Osteoblast (primary cell): ENCODE data around the gene NFIC. TPM values are rescaled to one million over a fixed set of nuclear protein-coding genes. Genes with fewer than 3 reads are reported as not detected.

ENCODE experiments used
- DNase-seq: peaks from one replicate; pipeline ENCODE4 v3.0.0; 2011; ENCODE audit warnings: low spot score, mixed read lengths; ENCODE audit not compliant: insufficient read length; ENCODE audit errors: missing footprints
- H2AFZ ChIP-seq: 2 replicates; pipeline ENCODE4 v1.6.0; 2011; ENCODE audit warnings: mild to moderate bottlenecking, low read length
- H3K27ac ChIP-seq: 2 replicates; pipeline ENCODE4 v1.5.1; 2011; ENCODE audit warnings: mild to moderate bottlenecking, low read depth, low read length, moderate library complexity
- H3K27me3 ChIP-seq: 2 replicates; pipeline ENCODE4 v1.6.0; 2012; ENCODE audit warnings: mild to moderate bottlenecking, control low read depth, inconsistent platforms, low read length, moderate library complexity; ENCODE audit not compliant: insufficient read depth
- H3K36me3 ChIP-seq: 2 replicates; pipeline ENCODE4 v1.5.1; 2011; ENCODE audit warnings: mild to moderate bottlenecking, low read length, control low read depth, moderate library complexity; ENCODE audit not compliant: insufficient read depth
- H3K4me1 ChIP-seq: 2 replicates; pipeline ENCODE4 v1.5.1; 2011; ENCODE audit warnings: mild to moderate bottlenecking, low read length, control low read depth, moderate library complexity; ENCODE audit not compliant: insufficient read depth
- H3K4me2 ChIP-seq: 2 replicates; pipeline ENCODE4 v1.6.0; 2011; ENCODE audit warnings: mild to moderate bottlenecking, low read length; ENCODE audit not compliant: insufficient read depth
- H3K4me3 ChIP-seq: fragments of 200-600 bp; sonication (generic); 3 replicates; pipeline ENCODE4 v1.5.1; 2012; ENCODE audit warnings: mild to moderate bottlenecking, low read length, inconsistent platforms; ENCODE audit not compliant: insufficient read depth
- H3K79me2 ChIP-seq: 2 replicates; pipeline ENCODE4 v1.6.0; 2012; ENCODE audit warnings: mild to moderate bottlenecking, low read length, control low read depth, inconsistent platforms; ENCODE audit not compliant: insufficient read depth
- H3K9me3 ChIP-seq: 2 replicates; pipeline ENCODE4 v1.5.1; 2011; ENCODE audit warnings: low read depth, low read length, control low read depth
- H4K20me1 ChIP-seq: 2 replicates; pipeline ENCODE4 v1.6.0; 2012; ENCODE audit warnings: mild to moderate bottlenecking, low read length, control low read depth; ENCODE audit not compliant: insufficient read depth
- total RNA-seq: library from RNA; depleted of rRNA; stranded (reverse); fragments of >200 nt; gene quantifications from 2 replicates; pipeline ENCODE4 v1.2.3, GENCODE V29; 2012
- TF ChIP-seq, protein P1 (sequence below): IDR thresholded peaks from 2 replicates; pipeline ENCODE4 v1.5.1; 2011; ENCODE audit warnings: mild to moderate bottlenecking, low read depth, low read length, moderate library complexity; ENCODE audit errors: extremely low read depth

Gene NFIC
- total RNA-seq, 1 donor, result 61.2 TPM

DNA sequence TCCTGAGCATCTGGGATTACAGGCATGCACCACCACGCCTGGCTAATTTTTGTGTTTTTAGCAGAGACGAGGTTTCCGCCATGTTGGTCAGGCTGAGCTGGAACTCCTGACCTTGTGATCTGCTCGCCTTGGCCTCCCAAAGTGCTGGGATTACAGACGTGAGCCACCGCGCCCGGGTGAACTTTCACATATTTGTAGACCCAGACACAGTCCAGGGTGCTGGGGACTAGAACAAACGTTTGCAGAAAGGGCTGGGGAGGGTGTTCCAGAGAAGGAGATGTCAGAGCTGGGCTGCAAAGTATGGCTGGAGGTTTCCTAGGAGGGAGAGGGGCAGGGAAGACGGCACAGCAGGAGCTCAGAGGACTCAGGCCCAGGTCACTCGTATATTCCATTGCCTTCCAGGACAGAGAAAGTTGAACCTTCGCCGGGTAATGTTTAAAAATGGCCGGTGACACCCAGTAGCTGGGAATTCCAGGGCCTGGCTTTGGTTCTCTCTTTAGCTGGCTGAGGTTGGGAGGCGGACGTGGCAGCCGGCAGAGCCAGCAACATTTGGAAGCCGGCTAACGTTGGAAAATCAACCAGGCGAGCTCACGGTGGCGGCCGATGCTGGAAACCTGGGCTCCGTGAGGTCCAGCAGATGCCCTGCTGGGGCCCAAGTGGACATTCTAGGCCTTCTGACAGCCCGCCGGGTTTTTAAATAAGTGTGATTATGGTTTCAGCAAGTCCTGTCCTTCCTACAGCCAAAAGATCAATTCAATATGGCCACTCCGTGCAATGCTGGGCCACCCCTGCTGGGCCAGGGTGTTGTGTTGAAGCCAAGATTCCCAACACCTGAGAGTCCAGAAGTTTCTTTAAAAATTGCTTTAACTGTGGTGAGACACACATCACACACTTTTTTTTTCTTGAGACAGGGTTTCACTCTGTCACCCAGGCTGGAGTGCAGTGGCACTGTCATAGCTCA is 41.5 kb downstream of the NFIC start:
- H2AFZ ChIP-seq, result no peak overlapping the region
- H3K27ac ChIP-seq, result peak overlapping the region; percentile 56
- no peaks in the 10 kb centered on the region for H3K27me3 ChIP-seq
- H3K4me1 ChIP-seq, result peaks cover 18% of the 10 kb centered on the region
- no peak overlapping the region for H3K4me3 ChIP-seq
- peaks cover 85% of the 10 kb centered on the region for H3K79me2 ChIP-seq
- TF ChIP-seq, protein P1, sequence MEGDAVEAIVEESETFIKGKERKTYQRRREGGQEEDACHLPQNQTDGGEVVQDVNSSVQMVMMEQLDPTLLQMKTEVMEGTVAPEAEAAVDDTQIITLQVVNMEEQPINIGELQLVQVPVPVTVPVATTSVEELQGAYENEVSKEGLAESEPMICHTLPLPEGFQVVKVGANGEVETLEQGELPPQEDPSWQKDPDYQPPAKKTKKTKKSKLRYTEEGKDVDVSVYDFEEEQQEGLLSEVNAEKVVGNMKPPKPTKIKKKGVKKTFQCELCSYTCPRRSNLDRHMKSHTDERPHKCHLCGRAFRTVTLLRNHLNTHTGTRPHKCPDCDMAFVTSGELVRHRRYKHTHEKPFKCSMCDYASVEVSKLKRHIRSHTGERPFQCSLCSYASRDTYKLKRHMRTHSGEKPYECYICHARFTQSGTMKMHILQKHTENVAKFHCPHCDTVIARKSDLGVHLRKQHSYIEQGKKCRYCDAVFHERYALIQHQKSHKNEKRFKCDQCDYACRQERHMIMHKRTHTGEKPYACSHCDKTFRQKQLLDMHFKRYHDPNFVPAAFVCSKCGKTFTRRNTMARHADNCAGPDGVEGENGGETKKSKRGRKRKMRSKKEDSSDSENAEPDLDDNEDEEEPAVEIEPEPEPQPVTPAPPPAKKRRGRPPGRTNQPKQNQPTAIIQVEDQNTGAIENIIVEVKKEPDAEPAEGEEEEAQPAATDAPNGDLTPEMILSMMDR, result no peak
- no peaks in the 10 kb centered on the region for H3K9me3 ChIP-seq
- H3K4me2 ChIP-seq, result no peak overlapping the region
- H3K36me3 ChIP-seq, result peaks cover 20% of the 10 kb centered on the region
- H4K20me1 ChIP-seq, result peaks cover 18% of the 10 kb centered on the region
- DNase-seq, result peak; percentile 78

DNA sequence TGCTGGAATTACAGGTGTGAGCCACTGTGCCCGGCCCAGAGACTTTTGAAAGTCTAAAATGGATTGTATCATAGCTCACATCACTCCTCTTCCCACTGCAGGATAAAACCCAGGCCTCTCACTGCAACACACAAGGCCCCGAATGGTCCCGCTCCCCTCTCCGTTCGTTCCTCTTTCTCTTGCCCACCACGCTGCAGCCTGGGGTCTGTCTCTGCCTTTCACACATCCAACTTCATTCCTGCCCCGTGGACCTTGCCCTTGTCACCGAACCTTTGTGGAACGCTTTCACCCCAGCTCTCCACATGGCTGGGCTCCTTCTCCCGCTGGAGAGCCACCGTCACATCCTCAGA is 42.6 kb downstream of the NFIC start:
- no peak overlapping the region for H2AFZ ChIP-seq
- peaks cover 19% of the 10 kb centered on the region for H4K20me1 ChIP-seq
- H3K27ac ChIP-seq, result no peak overlapping the region
- H3K79me2 ChIP-seq, result peaks cover 90% of the 10 kb centered on the region
- H3K4me1 ChIP-seq, result peaks cover 13% of the 10 kb centered on the region
- no peaks in the 10 kb centered on the region for H3K9me3 ChIP-seq
- H3K4me3 ChIP-seq, result no peak overlapping the region
- H3K27me3 ChIP-seq, result no peaks in the 10 kb centered on the region
- DNase-seq, result peak; percentile 51
- H3K36me3 ChIP-seq, result peaks cover 24% of the 10 kb centered on the region
- H3K4me2 ChIP-seq, result no peak overlapping the region
- TF ChIP-seq, protein P1, result no peak

DNA sequence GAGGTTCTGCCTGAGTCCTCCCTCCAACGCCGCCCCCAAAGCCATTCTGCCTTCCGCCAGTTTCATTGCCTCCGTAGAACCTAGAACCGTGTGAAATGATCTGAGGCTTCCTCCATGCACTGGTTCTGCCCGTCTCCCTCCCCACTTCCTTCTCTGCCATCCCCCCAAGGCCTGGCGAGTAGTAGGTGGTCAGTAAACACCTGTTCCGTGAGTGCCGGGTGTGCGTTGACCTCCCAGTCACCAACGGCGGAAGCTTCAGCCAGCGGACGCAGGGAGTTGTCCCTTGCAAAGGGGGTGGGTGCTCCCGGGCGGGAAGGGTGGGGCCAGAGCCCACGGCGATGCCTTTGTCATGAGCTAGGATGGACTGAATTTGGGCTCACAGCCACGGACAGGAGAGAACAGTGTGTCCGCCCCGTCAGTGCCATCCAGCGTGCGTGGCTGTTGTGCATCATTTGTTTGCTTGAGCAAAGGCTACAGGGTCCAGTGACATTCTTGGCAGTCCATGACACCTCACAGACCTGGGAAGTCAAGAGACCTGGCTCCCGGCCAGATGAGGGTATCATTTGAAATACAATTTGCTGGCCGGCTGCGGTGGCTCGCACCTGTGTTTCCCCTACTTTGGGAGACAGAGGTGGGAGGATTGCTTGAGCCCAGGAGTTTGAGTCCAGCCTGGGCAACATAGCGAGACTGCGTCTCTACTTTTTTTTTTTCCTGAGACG is 43.1 kb downstream of the NFIC start:
- H4K20me1 ChIP-seq, result peaks cover 19% of the 10 kb centered on the region
- no peak overlapping the region for H3K4me2 ChIP-seq
- TF ChIP-seq, protein P1, result no peak
- H3K27ac ChIP-seq, result no peak overlapping the region
- H2AFZ ChIP-seq, result no peak overlapping the region
- H3K36me3 ChIP-seq, result peaks cover 24% of the 10 kb centered on the region
- no peak overlapping the region for H3K4me3 ChIP-seq
- no peaks in the 10 kb centered on the region for H3K27me3 ChIP-seq
- peak; percentile 53 for DNase-seq
- H3K4me1 ChIP-seq, result peaks cover 9% of the 10 kb centered on the region
- H3K9me3 ChIP-seq, result no peaks in the 10 kb centered on the region
- H3K79me2 ChIP-seq, result peaks cover 89% of the 10 kb centered on the region

DNA sequence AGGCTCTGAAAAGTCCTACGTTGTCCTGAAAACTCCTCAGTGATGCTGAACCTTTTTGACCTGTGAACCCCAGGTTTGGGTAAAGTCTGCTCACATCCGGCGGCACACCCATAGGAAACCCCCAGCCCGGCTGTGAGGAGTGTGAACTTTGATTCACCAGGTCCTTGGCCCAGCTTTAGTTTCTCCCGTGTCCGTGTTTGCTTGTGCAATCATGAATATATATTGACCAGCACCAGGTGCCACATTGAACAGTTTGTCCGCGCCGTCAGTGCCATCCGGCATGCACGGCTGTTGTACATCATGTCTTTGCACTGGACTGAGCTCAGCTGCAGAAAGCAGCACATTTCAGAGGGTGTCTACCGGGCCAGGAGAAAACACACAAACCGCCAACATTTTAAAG is 45.3 kb downstream of the NFIC start:
- Histone ChIP-seq H3K27me3 (no peaks in the 10 kb centered on the region), H2AFZ (no peak overlapping the region), H4K20me1 (peaks cover 23% of the 10 kb centered on the region), H3K4me2 (no peak overlapping the region), H3K4me1 (no peaks in the 10 kb centered on the region), H3K9me3 (no peaks in the 10 kb centered on the region), H3K4me3 (no peak overlapping the region), H3K79me2 (peaks cover 87% of the 10 kb centered on the region), H3K36me3 (peaks cover 31% of the 10 kb centered on the region), H3K27ac (no peak overlapping the region)
- TF ChIP-seq, protein P1, result no peak
- peak; percentile 42 for DNase-seq
